HG02884 (cell line): ENCODE results near the gene SLIT3.

ENCODE experiments used
- ATAC-seq: cut with Tn5 transposase; IDR thresholded peaks from one replicate; pipeline ENCODE4 v1.9.1; 2021; ENCODE audit warnings: mild to moderate bottlenecking, moderate library complexity; ENCODE audit not compliant: unreplicated experiment

SLIT3 gene

GRCh38 chr5:168669156-168669555 is 631.8 kb downstream of the SLIT3 start:
- ATAC-seq = no peak

GRCh38 chr5:168668078-168668477 is 632.9 kb downstream of the SLIT3 start:
- ATAC-seq = no peak

DNA sequence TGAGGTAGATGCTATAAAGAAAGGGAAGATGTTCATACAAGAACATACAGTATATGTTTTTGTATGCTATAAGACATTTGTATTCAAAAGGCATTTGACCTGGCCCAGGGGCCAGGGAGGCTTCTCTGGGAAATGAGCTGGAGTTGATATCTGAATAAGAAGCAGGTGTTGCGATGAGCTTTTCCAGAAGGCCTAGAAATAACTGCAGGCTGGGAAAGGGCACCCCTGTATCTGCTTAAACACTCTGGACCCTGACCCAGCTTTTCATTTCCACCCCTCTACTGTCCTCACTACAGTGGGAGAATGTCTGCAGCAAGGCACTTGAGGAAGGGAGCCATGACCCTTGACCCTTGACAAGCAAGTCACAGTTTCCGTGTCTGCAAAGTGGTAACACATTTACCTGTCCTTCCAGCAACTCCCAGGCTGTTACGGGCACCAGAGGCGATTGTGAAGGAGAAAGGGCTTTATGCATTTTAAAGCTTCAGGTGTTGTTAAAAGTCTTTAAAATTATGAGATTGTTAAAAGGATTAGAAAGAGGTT is 633.6 kb downstream of the SLIT3 start:
- no peak for ATAC-seq

- ATAC-seq = no peak
These were observed 634.6 kb downstream of the SLIT3 start for GRCh38 chr5:168666356-168666755.

- ATAC-seq = no peak
These were observed 637.5 kb downstream of the SLIT3 start for GRCh38 chr5:168663276-168664004.

DNA sequence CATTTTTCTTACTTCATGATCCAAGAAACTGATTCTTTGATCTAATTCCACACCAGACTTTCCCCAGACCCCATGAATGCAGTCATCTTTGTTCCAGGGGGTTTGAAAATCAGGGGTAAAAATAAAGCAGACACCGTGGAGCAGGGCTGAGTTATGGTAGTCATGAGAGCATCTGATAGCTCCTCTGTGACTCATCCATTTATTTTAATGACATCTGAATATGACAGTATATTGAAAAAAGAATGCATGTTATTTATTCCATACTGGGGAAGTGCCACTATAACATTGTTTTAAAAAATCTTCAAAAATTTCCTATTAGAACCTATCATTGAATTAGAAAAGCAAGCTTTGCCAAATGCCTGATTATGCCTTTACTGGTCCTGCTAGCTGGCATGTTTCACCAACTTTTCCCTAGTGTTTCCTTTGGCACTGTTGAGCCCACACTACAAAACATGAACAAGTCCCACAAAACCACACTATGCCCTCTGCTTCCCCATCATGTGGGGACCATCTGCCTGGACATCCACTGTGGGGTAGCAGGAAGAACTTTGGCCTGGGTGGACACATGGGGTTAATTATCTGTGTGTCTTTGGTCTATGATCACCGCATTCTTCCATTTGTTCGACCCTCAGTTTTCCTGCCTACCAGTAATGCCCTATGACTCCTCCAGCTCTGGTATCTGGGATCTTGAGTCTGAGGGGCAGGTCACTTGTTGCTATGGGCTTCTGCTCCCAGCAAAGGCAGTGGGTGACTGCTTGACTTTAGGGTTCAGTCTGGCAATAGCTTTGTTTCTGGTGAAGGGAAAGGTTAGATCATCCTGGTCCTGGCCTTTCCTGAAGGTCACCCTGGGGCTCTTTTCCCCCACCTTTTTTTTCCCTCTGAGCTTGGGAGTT is 639.1 kb downstream of the SLIT3 start:
- ATAC-seq = no peak

- ATAC-seq = no peak
These were observed 640.2 kb downstream of the SLIT3 start for GRCh38 chr5:168660691-168661090.

DNA sequence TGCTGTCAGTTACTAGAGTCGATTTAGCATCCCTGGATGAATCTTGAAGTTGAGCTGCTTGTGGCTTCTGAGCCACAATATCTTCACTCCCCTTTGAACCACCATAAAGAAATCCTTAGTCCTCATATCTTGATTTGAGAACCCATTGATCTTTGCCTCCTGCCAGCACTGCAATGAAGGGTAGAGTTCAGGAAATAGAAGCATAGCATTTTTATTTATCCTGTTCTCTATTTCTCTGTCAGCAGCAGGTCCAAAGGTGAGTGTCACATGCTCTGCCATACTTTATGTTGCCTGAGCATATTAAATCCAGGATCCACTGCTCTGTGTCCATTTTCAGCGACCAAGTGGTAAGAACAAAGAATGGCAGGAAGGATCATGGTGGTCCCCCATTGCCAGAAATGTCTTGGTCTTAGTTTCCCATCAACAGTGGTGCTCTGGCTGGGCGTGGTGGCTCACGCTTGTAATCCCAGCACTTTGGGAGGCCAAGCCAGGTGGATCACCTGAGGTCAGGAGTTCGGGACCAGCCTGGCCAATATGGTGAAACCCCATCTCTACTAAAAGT is 641.6 kb downstream of the SLIT3 start:
- ATAC-seq = no peak

- no peak for ATAC-seq
These were observed 642.5 kb downstream of the SLIT3 start for GRCh38 chr5:168658394-168658793.

DNA sequence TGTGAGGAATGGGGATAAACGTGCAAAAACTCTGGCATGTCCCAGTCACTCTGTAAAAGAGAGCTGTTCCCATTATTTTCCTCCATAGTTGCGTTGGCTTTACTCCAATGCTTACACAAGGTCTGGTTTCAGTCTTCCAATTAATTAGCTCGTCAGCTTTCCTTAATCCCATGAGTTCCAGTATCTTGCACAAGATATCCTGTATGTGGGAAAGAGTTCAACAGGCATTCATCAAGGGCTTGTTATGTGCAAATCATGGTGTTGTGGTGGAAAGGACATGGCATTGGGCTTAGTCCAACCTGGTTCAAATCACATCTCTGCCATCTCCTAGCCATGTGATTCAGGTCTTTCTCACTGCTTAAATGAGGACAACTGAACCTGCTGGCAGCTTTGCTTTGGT is 644.3 kb downstream of the SLIT3 start:
- no peak for ATAC-seq

DNA sequence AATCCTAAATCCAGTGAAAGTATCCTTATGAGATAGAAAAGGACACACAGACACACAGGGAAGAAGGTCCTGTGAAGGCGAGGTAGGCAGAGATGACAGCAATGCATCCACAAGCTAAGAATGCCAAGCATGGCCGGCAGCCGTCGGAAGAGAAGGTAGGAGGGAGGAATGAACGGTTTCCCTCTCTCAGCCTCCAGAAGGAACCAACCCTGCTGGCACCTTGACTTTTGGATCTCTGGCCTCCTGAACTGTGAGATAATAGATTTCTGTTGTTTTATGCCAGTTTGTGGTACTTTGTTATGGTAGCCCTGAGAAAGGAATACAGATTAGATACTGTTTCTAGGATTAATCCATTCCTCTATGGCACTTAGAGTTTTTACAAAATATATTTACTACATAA is 645.6 kb downstream of the SLIT3 start:
- ATAC-seq = no peak

GRCh38 chr5:168654211-168654721 is 646.7 kb downstream of the SLIT3 start:
- no peak for ATAC-seq

DNA sequence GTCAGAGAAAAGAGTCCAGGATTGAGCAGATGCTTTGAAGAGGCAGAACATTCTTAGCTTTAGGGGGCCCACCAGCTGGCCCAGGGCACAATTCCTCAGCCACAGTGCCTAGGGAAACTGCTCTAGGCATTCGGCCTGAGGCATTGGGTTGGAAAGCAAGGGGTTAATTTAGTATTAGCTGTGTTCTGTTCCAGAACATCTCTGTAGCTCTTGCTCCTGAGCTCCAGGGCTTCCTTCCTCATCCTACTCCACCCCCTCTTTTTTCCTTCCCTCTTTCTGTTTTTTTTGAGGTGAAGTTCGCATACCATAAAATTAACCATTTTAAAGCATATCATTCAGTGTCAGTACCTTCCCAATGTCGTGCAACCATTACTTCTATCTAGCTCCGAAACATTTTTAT is 647.3 kb downstream of the SLIT3 start:
- no peak for ATAC-seq

DNA sequence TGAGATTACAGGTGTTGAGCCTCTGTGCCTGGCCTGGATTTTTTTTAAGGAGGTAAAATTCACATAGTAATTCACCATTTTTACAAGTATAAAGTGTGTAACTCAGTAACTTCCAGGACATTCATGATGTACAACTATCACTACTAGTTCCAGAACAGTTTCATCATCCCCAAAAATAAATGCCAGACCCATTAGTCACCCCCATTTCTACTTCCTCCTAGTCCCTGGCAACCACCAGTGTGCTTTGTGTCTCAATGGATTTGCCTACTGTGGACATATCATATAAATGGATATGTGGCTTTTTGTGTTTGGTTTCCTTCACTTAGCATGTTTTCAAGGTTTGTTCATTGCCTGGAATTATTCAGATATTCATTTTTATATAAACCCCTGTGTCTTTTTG is 649.3 kb downstream of the SLIT3 start:
- no peak for ATAC-seq

GRCh38 chr5:168649306-168649705 is 651.6 kb downstream of the SLIT3 start:
- no peak for ATAC-seq

- no peak for ATAC-seq
These were observed 652.4 kb downstream of the SLIT3 start for GRCh38 chr5:168648576-168648975.

DNA sequence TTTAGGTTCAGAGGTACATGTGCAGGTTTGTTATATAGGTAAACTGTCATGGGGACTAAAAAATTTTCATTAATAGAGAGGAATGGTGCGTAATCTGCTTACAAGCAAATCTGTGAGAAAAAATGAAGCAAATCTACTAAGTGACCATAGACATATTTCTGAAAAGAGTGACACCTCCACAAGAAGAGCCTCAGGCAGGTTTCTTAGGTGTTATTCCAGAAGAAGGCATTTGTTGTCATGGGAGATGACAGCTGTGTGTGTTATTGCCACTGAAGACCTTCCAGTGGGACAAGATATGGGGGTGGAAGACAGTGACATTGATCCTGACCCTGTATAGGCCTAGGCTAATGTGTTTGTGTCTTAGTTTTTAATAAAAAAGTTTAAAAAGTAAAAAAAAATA is 652.9 kb downstream of the SLIT3 start:
- ATAC-seq = no peak

DNA sequence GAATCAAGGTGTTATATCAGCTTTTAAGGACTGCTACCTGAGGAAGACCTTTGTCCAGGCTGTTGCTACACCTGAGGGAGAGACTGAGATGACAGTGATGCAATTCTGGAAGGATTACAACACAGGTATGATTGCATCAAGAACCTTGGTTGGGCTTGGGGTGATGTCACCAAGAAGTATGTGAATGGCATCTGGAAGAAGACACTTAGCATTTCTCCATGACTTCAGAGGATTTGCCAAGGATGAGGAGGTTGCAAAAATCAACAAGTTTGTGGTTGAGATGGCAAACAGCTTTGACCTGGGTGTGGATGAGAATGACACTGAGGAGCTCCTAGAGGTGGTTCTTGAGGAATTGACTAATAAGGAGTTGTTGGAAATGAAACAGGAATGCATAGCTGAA is 653.9 kb downstream of the SLIT3 start:
- no peak for ATAC-seq

DNA sequence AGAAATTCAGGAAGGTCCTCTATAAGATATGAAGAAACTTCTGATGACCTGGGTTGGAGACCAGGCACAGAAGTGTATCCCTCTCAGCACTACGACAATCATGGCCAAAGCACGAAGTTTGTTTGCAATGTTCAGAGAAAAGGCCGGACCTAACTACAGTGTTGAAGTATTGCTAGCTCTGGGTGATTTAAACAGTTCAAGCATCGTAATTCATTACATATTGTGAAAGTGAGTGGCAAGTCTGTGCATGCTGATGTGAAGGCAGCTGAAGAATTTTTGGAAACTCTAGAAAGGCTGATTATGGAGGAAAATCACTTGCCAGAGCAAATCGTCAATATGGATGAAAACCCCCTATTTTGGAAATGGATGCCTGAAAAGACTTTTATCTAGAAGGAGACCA is 654.6 kb downstream of the SLIT3 start:
- ATAC-seq = no peak

DNA sequence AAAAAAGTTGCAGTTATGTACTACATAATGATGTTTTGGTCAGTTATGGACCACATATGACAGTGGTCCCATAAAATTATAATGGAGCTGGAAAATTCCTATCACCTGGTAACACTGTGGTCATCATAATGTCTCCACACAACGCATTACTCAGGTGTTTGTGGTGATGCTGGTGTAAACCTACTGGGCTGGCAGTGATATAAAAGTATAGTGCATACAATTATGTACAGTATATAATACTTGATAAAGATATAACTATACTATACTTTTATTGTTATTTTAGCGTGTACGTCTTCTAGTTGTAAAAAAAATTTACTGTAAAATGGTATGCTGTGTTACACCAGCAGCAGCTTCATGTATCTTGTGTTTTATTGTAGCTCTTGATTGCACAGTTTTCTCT is 655.7 kb downstream of the SLIT3 start:
- ATAC-seq = no peak

DNA sequence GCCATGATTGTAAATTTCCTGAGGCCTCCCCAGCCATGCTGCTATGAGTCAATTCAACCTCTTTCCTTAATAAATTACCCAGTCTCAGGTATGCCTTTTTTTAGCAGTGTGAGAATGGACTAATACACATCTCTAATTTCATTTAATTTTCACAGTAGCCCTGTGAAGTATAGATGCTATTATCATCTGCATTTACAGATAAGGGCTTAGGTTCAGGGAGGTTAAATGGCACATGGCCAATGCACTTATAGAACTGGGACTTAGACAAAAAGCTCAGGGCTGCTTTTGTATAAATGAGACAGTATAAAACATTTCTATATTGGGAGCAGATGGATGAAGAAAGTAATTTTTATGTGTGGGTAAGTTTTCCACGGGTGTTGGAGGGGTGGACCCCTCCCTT is 658.9 kb downstream of the SLIT3 start:
- ATAC-seq = no peak
